Hepatocyte (in vitro differentiated cells): ENCODE data around the gene SHANK2. TPM values are rescaled to one million over a fixed set of nuclear protein-coding genes. Genes with fewer than 3 reads are reported as not detected.

Experiments
- DNase-seq: peaks from one replicate; pipeline ENCODE4 v3.0.0-alpha.2; 2016; ENCODE audit warnings: low spot score
- H2AFZ ChIP-seq: fragments of 200-600 bp; sonication (generic); 2 replicates; pipeline ENCODE4 v1.6.0; 2016; ENCODE audit warnings: antibody characterized with exemption, mild to moderate bottlenecking
- H3K27ac ChIP-seq: fragments of 200-600 bp; sonication (generic); 2 replicates; pipeline ENCODE4 v1.5.1; 2016; ENCODE audit warnings: mild to moderate bottlenecking
- H3K27me3 ChIP-seq: fragments of 200-600 bp; sonication (generic); 2 replicates; pipeline ENCODE4 v1.6.1; 2016
- H3K36me3 ChIP-seq: fragments of 200-600 bp; sonication (generic); replicated peaks from 2 replicates; pipeline ENCODE4 v1.5.1; 2016; ENCODE audit warnings: low read depth; ENCODE audit not compliant: insufficient read depth
- H3K4me1 ChIP-seq: fragments of 200-600 bp; sonication (generic); 2 replicates; pipeline ENCODE4 v1.5.1; 2016; ENCODE audit warnings: mild to moderate bottlenecking, moderate library complexity; ENCODE audit not compliant: insufficient read depth
- H3K4me2 ChIP-seq: fragments of 200-600 bp; sonication (generic); 2 replicates; pipeline ENCODE4 v1.6.0; 2016
- H3K4me3 ChIP-seq: fragments of 200-600 bp; sonication (generic); 2 replicates; pipeline ENCODE4 v1.5.1; 2016; ENCODE audit warnings: mild to moderate bottlenecking
- H3K79me2 ChIP-seq: fragments of 200-600 bp; sonication (generic); 2 replicates; pipeline ENCODE4 v1.6.0; 2017; ENCODE audit warnings: mild to moderate bottlenecking
- H3K9me2 ChIP-seq: fragments of 200-600 bp; sonication (generic); replicated peaks from 2 replicates; pipeline ENCODE4 v1.6.0; 2017; ENCODE audit warnings: mild to moderate bottlenecking; ENCODE audit not compliant: insufficient read depth
- H3K9me3 ChIP-seq: fragments of 200-600 bp; sonication (generic); 2 replicates; pipeline ENCODE4 v1.5.1; 2016; ENCODE audit warnings: low read depth, mild to moderate bottlenecking
- H4K20me1 ChIP-seq: fragments of 200-600 bp; sonication (generic); 2 replicates; pipeline ENCODE4 v1.6.0; 2016; ENCODE audit warnings: mild to moderate bottlenecking; ENCODE audit not compliant: insufficient read depth, poor library complexity, severe bottlenecking
- EZH2 ChIP-seq: fragments of 200-600 bp; sonication (generic); IDR thresholded peaks from 2 replicates; pipeline ENCODE4 v1.6.1; 2016; ENCODE audit warnings: antibody characterized with exemption, mild to moderate bottlenecking, borderline replicate concordance
- EZH2phosphoT487 ChIP-seq: fragments of 200-600 bp; sonication (generic); IDR thresholded peaks from one replicate; pipeline ENCODE4 v1.6.1; 2018; ENCODE audit warnings: antibody characterized with exemption, mild to moderate bottlenecking, low read depth, moderate library complexity; ENCODE audit not compliant: unreplicated experiment, severe bottlenecking
- WGBS: methylation state at CpG from one replicate; pipeline ENCODE4 v1.1.6; 2016; ENCODE audit warnings: low lambda C conversion rate; ENCODE audit errors: missing lambda C conversion rate; 5-methylcytosine and 5-hydroxymethylcytosine counted together
- polyA plus RNA-seq: library from polyadenylated mRNA; unstranded; fragments of >200 nt; fragmentation: Nextera tagmentation; extraction: Ambion mirVana; gene quantifications from 2 replicates; pipeline ENCODE4 v1.2.1, GENCODE V29; 2016
- total RNA-seq: library from RNA; depleted of rRNA; stranded (reverse); fragments of >200 nt; gene quantifications from 2 replicates; pipeline ENCODE4 v1.2.3, GENCODE V29; 2014
- TF ChIP-seq, protein P1 (sequence below): fragments of 200-600 bp; sonication (generic); IDR thresholded peaks from 2 replicates; pipeline ENCODE4 v1.5.1; 2016; ENCODE audit warnings: antibody characterized with exemption, mild to moderate bottlenecking; ENCODE audit not compliant: poor library complexity

Gene SHANK2
- total and polyA plus RNA-seq, 2 experiments from 2014 or later = 17.3 to 20.7 TPM

- no peak overlapping the region for H3K4me2 ChIP-seq
- TF ChIP-seq, protein P1, sequence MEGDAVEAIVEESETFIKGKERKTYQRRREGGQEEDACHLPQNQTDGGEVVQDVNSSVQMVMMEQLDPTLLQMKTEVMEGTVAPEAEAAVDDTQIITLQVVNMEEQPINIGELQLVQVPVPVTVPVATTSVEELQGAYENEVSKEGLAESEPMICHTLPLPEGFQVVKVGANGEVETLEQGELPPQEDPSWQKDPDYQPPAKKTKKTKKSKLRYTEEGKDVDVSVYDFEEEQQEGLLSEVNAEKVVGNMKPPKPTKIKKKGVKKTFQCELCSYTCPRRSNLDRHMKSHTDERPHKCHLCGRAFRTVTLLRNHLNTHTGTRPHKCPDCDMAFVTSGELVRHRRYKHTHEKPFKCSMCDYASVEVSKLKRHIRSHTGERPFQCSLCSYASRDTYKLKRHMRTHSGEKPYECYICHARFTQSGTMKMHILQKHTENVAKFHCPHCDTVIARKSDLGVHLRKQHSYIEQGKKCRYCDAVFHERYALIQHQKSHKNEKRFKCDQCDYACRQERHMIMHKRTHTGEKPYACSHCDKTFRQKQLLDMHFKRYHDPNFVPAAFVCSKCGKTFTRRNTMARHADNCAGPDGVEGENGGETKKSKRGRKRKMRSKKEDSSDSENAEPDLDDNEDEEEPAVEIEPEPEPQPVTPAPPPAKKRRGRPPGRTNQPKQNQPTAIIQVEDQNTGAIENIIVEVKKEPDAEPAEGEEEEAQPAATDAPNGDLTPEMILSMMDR = no peak
- TF ChIP-seq EZH2 (no peak), EZH2phosphoT487 (no peak)
- H3K36me3 ChIP-seq = no peaks in the 10 kb centered on the region
- H3K27ac ChIP-seq = no peak overlapping the region
- H3K9me3 ChIP-seq = peaks cover 8% of the 10 kb centered on the region
- H3K9me2 ChIP-seq = no peaks in the 10 kb centered on the region
- H4K20me1 ChIP-seq = no peaks in the 10 kb centered on the region
- 81% methylated on average over 3 of the region's 3 CpGs for WGBS
- DNase-seq = no peak
- peaks cover 5% of the 10 kb centered on the region for H3K4me1 ChIP-seq
- H3K27me3 ChIP-seq = no peaks in the 10 kb centered on the region
- no peak overlapping the region for H3K4me3 ChIP-seq
- H3K79me2 ChIP-seq = no peaks in the 10 kb centered on the region
- H2AFZ ChIP-seq = no peak overlapping the region
These were observed 41.8 kb upstream of the SHANK2 start for GRCh38 chr11:71293961-71294782.

GRCh38 chr11:71286701-71287643, 34.6 kb upstream of the SHANK2 start:
- H3K9me3 ChIP-seq = peaks cover 8% of the 10 kb centered on the region
- no peak overlapping the region for H3K4me3 ChIP-seq
- no peaks in the 10 kb centered on the region for H3K36me3 ChIP-seq
- H2AFZ ChIP-seq = no peak overlapping the region
- H3K27me3 ChIP-seq = no peaks in the 10 kb centered on the region
- no peaks in the 10 kb centered on the region for H3K9me2 ChIP-seq
- no peaks in the 10 kb centered on the region for H3K79me2 ChIP-seq
- WGBS = 79% methylated on average over 14 of the region's 14 CpGs
- TF ChIP-seq EZH2 (no peak), EZH2phosphoT487 (no peak)
- TF ChIP-seq, protein P1 = no peak
- H4K20me1 ChIP-seq = no peaks in the 10 kb centered on the region
- no peak overlapping the region for H3K27ac ChIP-seq
- H3K4me2 ChIP-seq = no peak overlapping the region
- H3K4me1 ChIP-seq = peaks cover 8% of the 10 kb centered on the region
- no peak for DNase-seq

- Histone ChIP-seq H3K27me3 (no peaks in the 10 kb centered on the region), H3K9me3 (no peaks in the 10 kb centered on the region), H3K79me2 (no peaks in the 10 kb centered on the region), H3K9me2 (no peaks in the 10 kb centered on the region), H2AFZ (no peak overlapping the region), H3K4me1 (peaks cover 8% of the 10 kb centered on the region), H3K36me3 (no peaks in the 10 kb centered on the region), H3K4me3 (no peak overlapping the region), H4K20me1 (no peaks in the 10 kb centered on the region), H3K4me2 (no peak overlapping the region), H3K27ac (no peak overlapping the region)
- DNase-seq = no peak
- TF ChIP-seq, protein P1 = no peak
- no peak for TF ChIP-seq EZH2
- no peak for TF ChIP-seq EZH2phosphoT487
- WGBS = 92% methylated on average over 14 of the region's 14 CpGs
These were observed 32.7 kb upstream of the SHANK2 start for GRCh38 chr11:71285111-71285510.
